GM12878 (cell line): ENCODE measurements around the gene B4GALNT2. TPM values are rescaled to one million over a fixed set of nuclear protein-coding genes. Genes with fewer than 3 reads are reported as not detected.

ENCODE experiments used
- ATAC-seq: fragments of 200-7000 bp; cut with Tn5 transposase; 3 replicates; pipeline ENCODE4 v1.9.1; 2020; ENCODE audit warnings: mild to moderate bottlenecking, moderate library complexity
- BruUV-seq: library from RNA; stranded (reverse); fragments of 400-500 nt; replicated peaks from 2 replicates; lab custom pipeline; 2021; lab: Mats Ljungman, UMichigan
- CTCF ChIA-PET: fragments of 300-600 bp; sonication (Branson Sonifier 250); formaldehyde crosslinking; extraction: SDS; loops from one replicate; lab custom pipeline; 2021; ENCODE audit warnings: inconsistent platforms; lab: Yijun Ruan, JAX
- POLR2A ChIA-PET: fragments of 350-600 bp; formaldehyde crosslinking; extraction: SDS; loops from one replicate; lab custom pipeline; 2021; ENCODE audit warnings: inconsistent platforms; lab: Charles Lee
- RAD21 ChIA-PET: fragments of 300-600 bp; sonication (Branson Sonifier 250); formaldehyde crosslinking; loops from one replicate; lab custom pipeline; 2023; ENCODE audit warnings: antibody characterized with exemption; ENCODE audit not compliant: unreplicated experiment; lab: Charles Lee
- SMC1A ChIA-PET: fragments of 300-600 bp; sonication (Branson Sonifier 250); formaldehyde crosslinking; loops from one replicate; lab custom pipeline; 2023; ENCODE audit not compliant: unreplicated experiment, uncharacterized antibody; lab: Charles Lee
- DNase-seq: peaks from one replicate; pipeline ENCODE4 v3.0.0-alpha.2; 2011; ENCODE audit warnings: low read depth, low spot score
- FAIRE-seq: peaks from 3 replicates; lab custom pipeline; 2011; peaks lifted over from hg19 to GRCh38; lab: Jason Lieb, UNC
- H2AFZ ChIP-seq: 2 replicates; pipeline ENCODE4 v1.6.0; 2011; ENCODE audit warnings: low read depth, low read length, control low read depth; ENCODE audit not compliant: control insufficient read depth
- H3K27ac ChIP-seq: 2 replicates; pipeline ENCODE4 v1.5.1; 2011; ENCODE audit warnings: control low read depth; ENCODE audit not compliant: control insufficient read depth, insufficient read depth
- H3K27me3 ChIP-seq, 2 experiments: replicated peaks in 1 of 2; 2 replicates each; pipeline versions ENCODE4 v1.6.0 to v1.6.1; 2011; ENCODE audit warnings: low read length in 1 of 2; ENCODE audit not compliant: control insufficient read depth in 2 of 2, insufficient read depth in 2 of 2
- H3K36me3 ChIP-seq, 2 experiments: 2 replicates each; pipeline ENCODE4 v1.5.1; 2011; ENCODE audit warnings: low read length in 1 of 2; ENCODE audit not compliant: control insufficient read depth in 2 of 2, insufficient read depth in 2 of 2
- H3K4me1 ChIP-seq: 2 replicates; pipeline ENCODE4 v1.6.1; 2011; ENCODE audit warnings: mild to moderate bottlenecking, low read length, moderate library complexity, mixed read lengths; ENCODE audit not compliant: control insufficient read depth, insufficient read depth
- H3K4me2 ChIP-seq: 2 replicates; pipeline ENCODE4 v1.6.0; 2011; ENCODE audit warnings: control low read depth; ENCODE audit not compliant: control insufficient read depth, insufficient read depth
- H3K4me3 ChIP-seq: fragments of 200-600 bp; sonication (generic); 2 replicates; pipeline ENCODE4 v1.5.1; 2016
- H3K79me2 ChIP-seq: 2 replicates; pipeline ENCODE4 v1.6.0; 2011; ENCODE audit warnings: low read length; ENCODE audit not compliant: control insufficient read depth, insufficient read depth
- H3K9ac ChIP-seq: 2 replicates; pipeline ENCODE4 v1.8.0; 2011; ENCODE audit warnings: low read length, control low read depth, mixed read lengths; ENCODE audit not compliant: control insufficient read depth, insufficient read depth
- H3K9me3 ChIP-seq: replicated peaks from 3 replicates; pipeline ENCODE4 v1.5.1; 2011; ENCODE audit warnings: mild to moderate bottlenecking, low read length; ENCODE audit not compliant: control insufficient read depth, insufficient read depth
- H4K20me1 ChIP-seq: 2 replicates; pipeline ENCODE4 v1.6.0; 2011; ENCODE audit not compliant: control insufficient read depth, insufficient read depth
- ASH2L ChIP-seq: fragments of 300-600, 200-600 bp; sonication (generic); IDR thresholded peaks from 2 replicates; pipeline ENCODE4 v1.6.1; 2017; ENCODE audit warnings: low read depth, mild to moderate bottlenecking, borderline replicate concordance
- CREM ChIP-seq: IDR thresholded peaks from 2 replicates; pipeline ENCODE4 v1.6.1; 2014; ENCODE audit warnings: antibody characterized with exemption, low read depth
- MYC ChIP-seq: IDR thresholded peaks from 2 replicates; pipeline ENCODE4 v1.6.1; 2011; ENCODE audit warnings: mild to moderate bottlenecking, low read length, moderate library complexity, inconsistent platforms; ENCODE audit not compliant: insufficient read depth, insufficient replicate concordance, insufficient read length, severe bottlenecking
- NFYA ChIP-seq: IDR thresholded peaks from 2 replicates; pipeline ENCODE4 v1.6.1; 2011; ENCODE audit warnings: low read depth, mild to moderate bottlenecking, low read length, improper control_type of control experiment, borderline replicate concordance
- NR2C2 ChIP-seq: IDR thresholded peaks from 2 replicates; pipeline ENCODE4 v1.6.1; 2011; ENCODE audit warnings: borderline replicate concordance, low read depth; ENCODE audit not compliant: control insufficient read depth, insufficient read length
- RAD51 ChIP-seq: fragments of 450-650 bp; IDR thresholded peaks from 2 replicates; pipeline ENCODE4 v1.6.1; 2016; ENCODE audit warnings: moderate library complexity, mild to moderate bottlenecking, inconsistent platforms
- SRF ChIP-seq, 2 experiments: IDR thresholded peaks; 2 replicates each; pipeline ENCODE4 v1.6.1; 2011; ENCODE audit warnings: low read depth in 2 of 2, low read length in 2 of 2, mild to moderate bottlenecking in 1 of 2, moderate library complexity in 1 of 2
- TAF1 ChIP-seq: IDR thresholded peaks from 2 replicates; pipeline ENCODE4 v1.6.1; 2011; ENCODE audit warnings: mild to moderate bottlenecking, low read depth, low read length, borderline replicate concordance
- TARDBP ChIP-seq: IDR thresholded peaks from 2 replicates; pipeline ENCODE4 v1.6.1; 2016; ENCODE audit warnings: borderline replicate concordance
- WRNIP1 ChIP-seq: IDR thresholded peaks from 2 replicates; pipeline ENCODE4 v1.6.1; 2011; ENCODE audit warnings: low read depth, low read length, improper control_type of control experiment, borderline replicate concordance
- WGBS: methylation state at CpG from one replicate; pipeline ENCODE4 v1.1.6; 2016; ENCODE audit warnings: low lambda C conversion rate; ENCODE audit not compliant: insufficient replicate concordance, insufficient coverage; ENCODE audit errors: missing lambda C conversion rate; 5-methylcytosine and 5-hydroxymethylcytosine counted together
- in situ Hi-C: fragments of 300-500 bp; cut with MboI; formaldehyde crosslinking; loops from 9 replicates; pipeline ENCODE4 v1.14.3; 2018; ENCODE audit warnings: mixed read lengths
- intact Hi-C: fragments of 100-400 bp; cut with micrococcal nuclease; formaldehyde crosslinking; loops from one replicate; pipeline ENCODE4 v1.14.2; 2022; ENCODE audit not compliant: unreplicated experiment
- polyA plus RNA-seq, 11 experiments: library from polyadenylated mRNA; depleted of rRNA in 4 of 11; unstranded in 6 of 11; stranded (reverse) in 5 of 11; fragments of >200 nt; fragmentation: Nextera tagmentation in 4 of 11; fragmentation: Illumina TruSeq in 1 of 11; extraction: Ambion mirVana in 4 of 11; extraction: Trizol in 1 of 11; gene quantifications; 1 replicate in 1 of 11; 2 replicates in 10 of 11; pipeline versions ENCODE4 v1.2.1 to v1.2.3, GENCODE V29; 2011 to 2016; ENCODE audit warnings: inconsistent platforms in 2 of 11, missing spikeins in 2 of 11, low read depth in 1 of 11
- total RNA-seq, 4 experiments: library from RNA; depleted of rRNA in 3 of 4; stranded (reverse); fragments of >200 nt in 3 of 4; fragmentation: Illumina TruSeq in 1 of 4; extraction: Trizol in 1 of 4; gene quantifications; 2 replicates each; pipeline versions ENCODE4 v1.2.1 to v1.2.3, GENCODE V29; 2013 to 2021
- TF ChIP-seq, protein P1 (sequence below): IDR thresholded peaks from 2 replicates; pipeline ENCODE4 v1.6.1; 2012; ENCODE audit warnings: low read depth, low read length, improper control_type of control experiment
- TF ChIP-seq, protein P2 (sequence below): fragments of 450-650 bp; IDR thresholded peaks from 2 replicates; pipeline ENCODE4 v1.6.1; 2017; ENCODE audit warnings: mild to moderate bottlenecking, moderate library complexity
- TF ChIP-seq, protein P3 (sequence below): fragments of 450-650 bp; IDR thresholded peaks from 2 replicates; pipeline ENCODE4 v1.6.1; 2017; ENCODE audit warnings: mild to moderate bottlenecking

B4GALNT2 gene
- total and polyA plus RNA-seq, 10 of the 15 experiments (the other 5 are each of a cell fraction or from before 2014, with no cell fraction given), result not detected

DNA sequence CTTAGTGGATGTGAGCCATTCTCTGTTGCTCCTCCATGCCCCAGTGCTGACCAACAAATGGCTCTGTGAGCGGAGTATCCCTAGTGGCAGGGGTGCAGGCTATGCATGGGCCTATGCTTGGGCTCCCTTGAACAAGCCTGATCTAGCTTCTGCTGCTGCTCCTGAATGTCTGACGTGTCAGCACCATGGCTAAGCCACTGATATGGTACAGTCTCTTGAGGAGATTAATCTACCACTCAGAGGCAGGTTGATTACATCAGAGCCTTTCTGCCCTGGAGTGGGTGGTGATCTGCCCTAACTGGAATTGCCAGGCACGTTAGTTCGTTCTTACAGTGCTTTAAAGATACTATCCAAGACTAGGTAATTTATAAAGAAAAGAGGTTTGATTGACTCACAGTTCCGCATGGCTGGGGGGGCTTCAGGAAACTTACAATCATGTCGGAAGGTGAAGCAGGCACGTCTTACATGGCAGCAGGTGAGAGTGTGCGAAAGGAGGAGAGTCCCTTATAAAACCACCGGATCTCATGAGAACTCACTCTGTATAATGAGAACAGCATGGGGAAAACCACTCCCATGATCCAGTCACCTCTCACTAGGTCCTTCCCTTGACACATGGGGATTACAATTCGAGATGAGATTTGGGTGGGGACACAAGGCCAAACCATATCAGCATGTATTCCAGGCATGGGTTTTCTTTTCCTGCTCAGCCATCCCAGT is 41.5 kb upstream of the B4GALNT2 start:
- Histone ChIP-seq H4K20me1 (no peaks in the 10 kb centered on the region), H3K36me3 (no peaks in the 10 kb centered on the region), H3K79me2 (no peaks in the 10 kb centered on the region), H3K4me2 (no peak overlapping the region), H3K27ac (no peak overlapping the region), H3K9me3 (no peaks in the 10 kb centered on the region; the same call in 2 of the 3 replicates), H3K27me3 (no peaks in the 10 kb centered on the region; a peak in 1 of 4 replicates), H3K9ac (no peak overlapping the region), H3K4me1 (no peaks in the 10 kb centered on the region), H2AFZ (no peak overlapping the region), H3K4me3 (no peak overlapping the region)
- POLR2A ChIA-PET, result no interaction called here
- intact Hi-C loops, result no loop called here
- ATAC-seq (no peak), DNase-seq (no peak), FAIRE-seq (no peak)
- WGBS, result 20% methylated on average over 10 of the region's 10 CpGs
- RAD21 ChIA-PET, result no interaction called here
- CTCF ChIA-PET, result no interaction called here
- no peak for TF ChIP-seq ASH2L
- TF ChIP-seq, protein P1, sequence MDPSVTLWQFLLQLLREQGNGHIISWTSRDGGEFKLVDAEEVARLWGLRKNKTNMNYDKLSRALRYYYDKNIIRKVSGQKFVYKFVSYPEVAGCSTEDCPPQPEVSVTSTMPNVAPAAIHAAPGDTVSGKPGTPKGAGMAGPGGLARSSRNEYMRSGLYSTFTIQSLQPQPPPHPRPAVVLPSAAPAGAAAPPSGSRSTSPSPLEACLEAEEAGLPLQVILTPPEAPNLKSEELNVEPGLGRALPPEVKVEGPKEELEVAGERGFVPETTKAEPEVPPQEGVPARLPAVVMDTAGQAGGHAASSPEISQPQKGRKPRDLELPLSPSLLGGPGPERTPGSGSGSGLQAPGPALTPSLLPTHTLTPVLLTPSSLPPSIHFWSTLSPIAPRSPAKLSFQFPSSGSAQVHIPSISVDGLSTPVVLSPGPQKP, result no peak
- no peak for TF ChIP-seq SRF (IDR thresholded peaks at IDR 0.05; ENCODE audit: low read depth in 2 of 2, low read length in 2 of 2)
- no peak for TF ChIP-seq NR2C2
- TF ChIP-seq WRNIP1, result no peak
- TF ChIP-seq NFYA, result no peak
- TF ChIP-seq, protein P2, sequence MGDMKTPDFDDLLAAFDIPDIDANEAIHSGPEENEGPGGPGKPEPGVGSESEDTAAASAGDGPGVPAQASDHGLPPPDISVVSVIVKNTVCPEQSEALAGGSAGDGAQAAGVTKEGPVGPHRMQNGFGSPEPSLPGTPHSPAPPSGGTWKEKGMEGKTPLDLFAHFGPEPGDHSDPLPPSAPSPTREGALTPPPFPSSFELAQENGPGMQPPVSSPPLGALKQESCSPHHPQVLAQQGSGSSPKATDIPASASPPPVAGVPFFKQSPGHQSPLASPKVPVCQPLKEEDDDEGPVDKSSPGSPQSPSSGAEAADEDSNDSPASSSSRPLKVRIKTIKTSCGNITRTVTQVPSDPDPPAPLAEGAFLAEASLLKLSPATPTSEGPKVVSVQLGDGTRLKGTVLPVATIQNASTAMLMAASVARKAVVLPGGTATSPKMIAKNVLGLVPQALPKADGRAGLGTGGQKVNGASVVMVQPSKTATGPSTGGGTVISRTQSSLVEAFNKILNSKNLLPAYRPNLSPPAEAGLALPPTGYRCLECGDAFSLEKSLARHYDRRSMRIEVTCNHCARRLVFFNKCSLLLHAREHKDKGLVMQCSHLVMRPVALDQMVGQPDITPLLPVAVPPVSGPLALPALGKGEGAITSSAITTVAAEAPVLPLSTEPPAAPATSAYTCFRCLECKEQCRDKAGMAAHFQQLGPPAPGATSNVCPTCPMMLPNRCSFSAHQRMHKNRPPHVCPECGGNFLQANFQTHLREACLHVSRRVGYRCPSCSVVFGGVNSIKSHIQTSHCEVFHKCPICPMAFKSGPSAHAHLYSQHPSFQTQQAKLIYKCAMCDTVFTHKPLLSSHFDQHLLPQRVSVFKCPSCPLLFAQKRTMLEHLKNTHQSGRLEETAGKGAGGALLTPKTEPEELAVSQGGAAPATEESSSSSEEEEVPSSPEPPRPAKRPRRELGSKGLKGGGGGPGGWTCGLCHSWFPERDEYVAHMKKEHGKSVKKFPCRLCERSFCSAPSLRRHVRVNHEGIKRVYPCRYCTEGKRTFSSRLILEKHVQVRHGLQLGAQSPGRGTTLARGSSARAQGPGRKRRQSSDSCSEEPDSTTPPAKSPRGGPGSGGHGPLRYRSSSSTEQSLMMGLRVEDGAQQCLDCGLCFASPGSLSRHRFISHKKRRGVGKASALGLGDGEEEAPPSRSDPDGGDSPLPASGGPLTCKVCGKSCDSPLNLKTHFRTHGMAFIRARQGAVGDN, result no peak
- TF ChIP-seq, protein P3, sequence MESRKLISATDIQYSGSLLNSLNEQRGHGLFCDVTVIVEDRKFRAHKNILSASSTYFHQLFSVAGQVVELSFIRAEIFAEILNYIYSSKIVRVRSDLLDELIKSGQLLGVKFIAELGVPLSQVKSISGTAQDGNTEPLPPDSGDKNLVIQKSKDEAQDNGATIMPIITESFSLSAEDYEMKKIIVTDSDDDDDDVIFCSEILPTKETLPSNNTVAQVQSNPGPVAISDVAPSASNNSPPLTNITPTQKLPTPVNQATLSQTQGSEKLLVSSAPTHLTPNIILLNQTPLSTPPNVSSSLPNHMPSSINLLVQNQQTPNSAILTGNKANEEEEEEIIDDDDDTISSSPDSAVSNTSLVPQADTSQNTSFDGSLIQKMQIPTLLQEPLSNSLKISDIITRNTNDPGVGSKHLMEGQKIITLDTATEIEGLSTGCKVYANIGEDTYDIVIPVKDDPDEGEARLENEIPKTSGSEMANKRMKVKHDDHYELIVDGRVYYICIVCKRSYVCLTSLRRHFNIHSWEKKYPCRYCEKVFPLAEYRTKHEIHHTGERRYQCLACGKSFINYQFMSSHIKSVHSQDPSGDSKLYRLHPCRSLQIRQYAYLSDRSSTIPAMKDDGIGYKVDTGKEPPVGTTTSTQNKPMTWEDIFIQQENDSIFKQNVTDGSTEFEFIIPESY, result no peak
- no peak for TF ChIP-seq CREM
- TF ChIP-seq TAF1, result no peak
- no peak for TF ChIP-seq RAD51
- TF ChIP-seq MYC, result no peak
- TF ChIP-seq TARDBP, result no peak
- SMC1A ChIA-PET, result no interaction called here
- in situ Hi-C loops, result no loop called here
- BruUV-seq, result no TSS peak
